ENCODE measurements around the gene CLIP2. TPM values are rescaled to one million over a fixed set of nuclear protein-coding genes. Genes with fewer than 3 reads are reported as not detected.
A peak's percentile ranks its signal among the peaks of the same experiment; 100 is the strongest.
"Not testable (repeated sequence)": the region's sequence is repeated elsewhere in the genome, so short reads cannot be mapped to it uniquely, and the experiment has no call there.

Gene CLIP2
- total and polyA plus RNA-seq, 2 donors from 2014 or later: 5.8 to 19.1 TPM

DNA sequence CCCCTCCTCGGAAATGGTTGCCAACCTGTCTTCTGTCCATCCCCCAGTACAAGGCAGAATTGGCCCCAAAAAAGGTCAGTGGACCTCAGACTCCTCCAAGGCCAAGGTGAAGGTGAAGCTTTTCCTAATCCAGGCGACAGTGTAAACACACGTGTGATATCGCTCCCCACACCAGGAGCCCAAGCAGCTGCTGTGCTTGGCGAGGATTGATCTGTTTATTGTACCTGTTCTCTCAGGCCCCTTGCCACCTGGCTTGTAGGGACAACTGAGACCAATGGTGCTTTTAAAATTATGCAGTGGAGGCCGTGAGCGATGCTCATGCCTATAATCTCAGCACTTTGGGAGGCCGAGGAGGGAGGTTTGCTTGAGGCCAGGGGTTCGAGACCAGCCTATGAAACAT lies 98.4 kb downstream of the CLIP2 start:
- Histone ChIP-seq H3K27ac (ENCODE audit: low read depth in 2 of 2, low read length in 2 of 2) (no peak overlapping the region), H3K4me3 (ENCODE audit: low read length in 3 of 3) (no peak overlapping the region), H3K27me3 (ENCODE audit: control insufficient read depth, insufficient read depth, low read length) (no peaks in the 10 kb centered on the region), H3K36me3 (ENCODE audit: control insufficient read depth in 2 of 3, insufficient read depth in 3 of 3, low read length in 3 of 3) (peaks cover 0 to 3% (median 0%) of the 10 kb centered on the region in 3 donors), H3K9me3 (ENCODE audit: control insufficient read depth in 2 of 3, insufficient read depth in 1 of 3, low read length in 3 of 3) (no peaks in the 10 kb centered on the region), H3K4me1 (ENCODE audit: control insufficient read depth in 2 of 3, insufficient read depth in 2 of 3, low read depth in 1 of 3, low read length in 3 of 3) (no peaks in the 10 kb centered on the region), H3K9ac (ENCODE audit: low read length in 3 of 3) (no peak overlapping the region)
- DNase-seq: no peak
- intact Hi-C loops (cut with DNase I): no loop called here
- TF ChIP-seq, protein P1, sequence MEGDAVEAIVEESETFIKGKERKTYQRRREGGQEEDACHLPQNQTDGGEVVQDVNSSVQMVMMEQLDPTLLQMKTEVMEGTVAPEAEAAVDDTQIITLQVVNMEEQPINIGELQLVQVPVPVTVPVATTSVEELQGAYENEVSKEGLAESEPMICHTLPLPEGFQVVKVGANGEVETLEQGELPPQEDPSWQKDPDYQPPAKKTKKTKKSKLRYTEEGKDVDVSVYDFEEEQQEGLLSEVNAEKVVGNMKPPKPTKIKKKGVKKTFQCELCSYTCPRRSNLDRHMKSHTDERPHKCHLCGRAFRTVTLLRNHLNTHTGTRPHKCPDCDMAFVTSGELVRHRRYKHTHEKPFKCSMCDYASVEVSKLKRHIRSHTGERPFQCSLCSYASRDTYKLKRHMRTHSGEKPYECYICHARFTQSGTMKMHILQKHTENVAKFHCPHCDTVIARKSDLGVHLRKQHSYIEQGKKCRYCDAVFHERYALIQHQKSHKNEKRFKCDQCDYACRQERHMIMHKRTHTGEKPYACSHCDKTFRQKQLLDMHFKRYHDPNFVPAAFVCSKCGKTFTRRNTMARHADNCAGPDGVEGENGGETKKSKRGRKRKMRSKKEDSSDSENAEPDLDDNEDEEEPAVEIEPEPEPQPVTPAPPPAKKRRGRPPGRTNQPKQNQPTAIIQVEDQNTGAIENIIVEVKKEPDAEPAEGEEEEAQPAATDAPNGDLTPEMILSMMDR (IDR thresholded peaks at IDR 0.05; ENCODE audit: borderline replicate concordance, extremely low read depth, insufficient read depth): no peak
- no peak for FAIRE-seq

DNA sequence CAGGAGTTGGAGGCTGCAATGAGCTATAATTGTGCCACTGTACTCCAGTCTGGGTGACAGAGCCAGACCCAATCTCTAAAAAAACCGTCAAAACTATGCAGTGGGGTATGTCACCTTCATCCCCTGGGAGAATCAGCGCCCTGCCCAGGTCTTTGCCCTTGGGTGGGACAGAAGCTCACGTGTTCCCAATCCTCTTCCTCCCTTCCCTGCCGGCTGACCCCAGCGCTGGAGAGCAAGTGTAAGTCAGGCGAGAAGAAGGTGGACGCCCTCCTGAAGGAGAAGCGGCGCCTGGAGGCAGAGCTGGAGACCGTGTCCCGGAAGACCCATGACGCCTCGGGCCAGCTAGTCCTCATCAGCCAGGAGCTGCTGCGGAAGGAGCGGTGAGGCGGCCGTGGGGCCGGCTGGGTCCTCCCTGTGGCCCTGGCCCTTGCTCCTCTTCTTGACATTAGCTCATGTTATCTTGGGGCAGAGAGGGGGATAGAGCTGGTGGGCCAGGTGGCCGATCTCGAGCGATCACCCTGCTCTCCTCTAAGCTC lies 99.7 kb downstream of the CLIP2 start:
- peaks cover 0 to 3% (median 0%) of the 10 kb centered on the region in 3 donors for H3K36me3 ChIP-seq (ENCODE audit: control insufficient read depth in 2 of 3, insufficient read depth in 3 of 3, low read length in 3 of 3)
- no peaks in the 10 kb centered on the region for H3K4me1 ChIP-seq (ENCODE audit: control insufficient read depth in 2 of 3, insufficient read depth in 2 of 3, low read depth in 1 of 3, low read length in 3 of 3)
- no peak overlapping the region for H3K9ac ChIP-seq (ENCODE audit: low read length in 3 of 3)
- no peak overlapping the region for H3K27ac ChIP-seq (ENCODE audit: low read depth in 2 of 2, low read length in 2 of 2)
- TF ChIP-seq, protein P1 (IDR thresholded peaks at IDR 0.05; ENCODE audit: borderline replicate concordance, extremely low read depth, insufficient read depth): no peak
- H3K27me3 ChIP-seq (ENCODE audit: control insufficient read depth, insufficient read depth, low read length): no peaks in the 10 kb centered on the region
- intact Hi-C loops (cut with DNase I): no loop called here
- no peaks in the 10 kb centered on the region for H3K9me3 ChIP-seq (ENCODE audit: control insufficient read depth in 2 of 3, insufficient read depth in 1 of 3, low read length in 3 of 3)
- H3K4me3 ChIP-seq (ENCODE audit: low read length in 3 of 3): no peak overlapping the region
- no peak for DNase-seq
- FAIRE-seq: no peak

DNA sequence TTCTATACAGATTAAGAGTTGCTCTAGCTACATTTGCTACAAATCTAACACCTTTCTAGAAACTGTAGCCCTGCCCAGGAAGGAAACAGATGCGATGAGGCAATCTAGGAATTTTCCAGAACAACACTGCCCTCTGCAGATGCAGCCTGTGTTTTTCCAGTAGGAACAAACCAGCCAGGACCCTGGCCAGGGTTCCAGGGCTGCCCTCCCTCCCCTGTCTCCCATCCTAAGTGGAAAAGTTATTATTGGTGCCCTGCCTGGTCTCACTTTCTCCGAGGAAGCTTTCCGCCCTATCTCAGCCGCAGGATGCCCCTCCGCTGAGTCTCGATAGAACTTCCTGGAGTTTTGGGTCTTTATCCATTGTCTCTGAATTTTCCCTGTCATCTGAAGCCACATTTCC lies 104.5 kb downstream of the CLIP2 start:
- intact Hi-C loops (cut with DNase I); H3K9ac ChIP-seq (ENCODE audit: low read length in 3 of 3); H3K36me3 ChIP-seq (ENCODE audit: control insufficient read depth in 2 of 3, insufficient read depth in 3 of 3, low read length in 3 of 3); FAIRE-seq; H3K4me3 ChIP-seq (ENCODE audit: low read length in 3 of 3); H3K27ac ChIP-seq (ENCODE audit: low read depth in 2 of 2, low read length in 2 of 2); H3K4me1 ChIP-seq (ENCODE audit: control insufficient read depth in 2 of 3, insufficient read depth in 2 of 3, low read depth in 1 of 3, low read length in 3 of 3); H3K27me3 ChIP-seq (ENCODE audit: control insufficient read depth, insufficient read depth, low read length); H3K9me3 ChIP-seq (ENCODE audit: control insufficient read depth in 2 of 3, insufficient read depth in 1 of 3, low read length in 3 of 3): not testable (repeated sequence)
- peak in 4 of 5 donors; percentile 29 to 60 (median 52) for DNase-seq
- TF ChIP-seq, protein P1 (IDR thresholded peaks at IDR 0.05; ENCODE audit: borderline replicate concordance, extremely low read depth, insufficient read depth): peak; percentile 46

DNA sequence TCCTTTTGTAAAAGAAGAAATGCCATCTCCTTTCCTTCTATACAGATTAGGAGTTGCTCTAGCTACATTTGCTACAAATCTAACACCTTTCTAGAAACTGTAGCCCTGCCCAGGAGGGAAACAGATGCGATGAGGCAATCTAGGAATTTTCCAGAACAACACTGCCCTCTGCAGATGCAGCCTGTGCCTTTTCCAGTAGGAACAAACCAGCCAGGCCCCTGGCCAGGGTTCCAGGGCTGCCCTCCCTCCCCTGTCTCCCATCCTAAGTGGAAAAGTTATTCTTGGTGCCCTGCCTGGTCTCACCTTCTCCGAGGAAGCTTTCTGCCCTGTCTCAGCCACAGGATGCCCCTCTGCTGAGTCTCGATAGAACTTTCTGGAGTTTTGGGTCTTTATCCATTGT lies 105.4 kb downstream of the CLIP2 start:
- intact Hi-C loops (cut with DNase I); FAIRE-seq; H3K27me3 ChIP-seq (ENCODE audit: control insufficient read depth, insufficient read depth, low read length); H3K4me1 ChIP-seq (ENCODE audit: control insufficient read depth in 2 of 3, insufficient read depth in 2 of 3, low read depth in 1 of 3, low read length in 3 of 3); H3K9ac ChIP-seq (ENCODE audit: low read length in 3 of 3); H3K9me3 ChIP-seq (ENCODE audit: control insufficient read depth in 2 of 3, insufficient read depth in 1 of 3, low read length in 3 of 3); H3K36me3 ChIP-seq (ENCODE audit: control insufficient read depth in 2 of 3, insufficient read depth in 3 of 3, low read length in 3 of 3); H3K27ac ChIP-seq (ENCODE audit: low read depth in 2 of 2, low read length in 2 of 2); H3K4me3 ChIP-seq (ENCODE audit: low read length in 3 of 3): not testable (repeated sequence)
- peak in 2 of 5 donors; percentile 31 to 42 for DNase-seq
- TF ChIP-seq, protein P1 (IDR thresholded peaks at IDR 0.05; ENCODE audit: borderline replicate concordance, extremely low read depth, insufficient read depth): peak; percentile 23

All from kidney (tissue), 14 donors.